ENCODE results near the gene FOXN3.

- TF ChIP-seq POLR2AphosphoS5 (IDR thresholded peaks at IDR 0.05; ENCODE audit: low read depth): no peak
- TF ChIP-seq, protein P1, sequence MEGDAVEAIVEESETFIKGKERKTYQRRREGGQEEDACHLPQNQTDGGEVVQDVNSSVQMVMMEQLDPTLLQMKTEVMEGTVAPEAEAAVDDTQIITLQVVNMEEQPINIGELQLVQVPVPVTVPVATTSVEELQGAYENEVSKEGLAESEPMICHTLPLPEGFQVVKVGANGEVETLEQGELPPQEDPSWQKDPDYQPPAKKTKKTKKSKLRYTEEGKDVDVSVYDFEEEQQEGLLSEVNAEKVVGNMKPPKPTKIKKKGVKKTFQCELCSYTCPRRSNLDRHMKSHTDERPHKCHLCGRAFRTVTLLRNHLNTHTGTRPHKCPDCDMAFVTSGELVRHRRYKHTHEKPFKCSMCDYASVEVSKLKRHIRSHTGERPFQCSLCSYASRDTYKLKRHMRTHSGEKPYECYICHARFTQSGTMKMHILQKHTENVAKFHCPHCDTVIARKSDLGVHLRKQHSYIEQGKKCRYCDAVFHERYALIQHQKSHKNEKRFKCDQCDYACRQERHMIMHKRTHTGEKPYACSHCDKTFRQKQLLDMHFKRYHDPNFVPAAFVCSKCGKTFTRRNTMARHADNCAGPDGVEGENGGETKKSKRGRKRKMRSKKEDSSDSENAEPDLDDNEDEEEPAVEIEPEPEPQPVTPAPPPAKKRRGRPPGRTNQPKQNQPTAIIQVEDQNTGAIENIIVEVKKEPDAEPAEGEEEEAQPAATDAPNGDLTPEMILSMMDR (IDR thresholded peaks at IDR 0.05; ENCODE audit: insufficient read depth, low read length): no peak
Measured at GRCh38 chr14:89252887-89253532, 164.0 kb downstream of the FOXN3 start.

Measured in HL-60 (cell line).